CD4-positive, alpha-beta T cell treated with Interleukin-17A for 4 hours (primary cell): ENCODE measurements around the gene TDP1.
A peak's percentile ranks its signal among the peaks of the same experiment; 100 is the strongest.
"Not testable (repeated sequence)": the region's sequence is repeated elsewhere in the genome, so short reads cannot be mapped to it uniquely, and the experiment has no call there.

Experiments
- DNase-seq: peaks from one replicate; pipeline ENCODE4 v3.0.0-alpha.2; 2020; ENCODE audit warnings: mixed read lengths

TDP1 gene

DNA sequence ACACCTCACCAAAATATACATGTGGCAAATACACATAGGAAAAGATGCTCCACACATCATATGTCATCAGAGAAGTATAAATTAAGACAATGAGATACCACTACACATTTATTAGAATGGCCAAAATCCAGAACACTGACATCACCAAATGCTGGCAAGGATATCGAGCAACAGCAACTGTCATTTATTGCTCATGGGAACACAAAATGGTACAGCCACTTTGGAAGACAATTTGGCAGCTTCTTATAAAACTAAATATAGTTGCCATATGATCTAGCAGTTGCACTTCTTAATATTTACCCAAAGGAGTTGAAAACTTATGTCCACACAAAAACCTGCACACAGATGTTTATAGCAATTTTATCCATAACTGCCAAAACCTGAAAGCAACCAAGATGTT lies 99.1 kb downstream of the TDP1 start:
- no peak for DNase-seq

GRCh38 chr14:90056826-90057225 lies 101.1 kb downstream of the TDP1 start:
- DNase-seq: no peak

DNA sequence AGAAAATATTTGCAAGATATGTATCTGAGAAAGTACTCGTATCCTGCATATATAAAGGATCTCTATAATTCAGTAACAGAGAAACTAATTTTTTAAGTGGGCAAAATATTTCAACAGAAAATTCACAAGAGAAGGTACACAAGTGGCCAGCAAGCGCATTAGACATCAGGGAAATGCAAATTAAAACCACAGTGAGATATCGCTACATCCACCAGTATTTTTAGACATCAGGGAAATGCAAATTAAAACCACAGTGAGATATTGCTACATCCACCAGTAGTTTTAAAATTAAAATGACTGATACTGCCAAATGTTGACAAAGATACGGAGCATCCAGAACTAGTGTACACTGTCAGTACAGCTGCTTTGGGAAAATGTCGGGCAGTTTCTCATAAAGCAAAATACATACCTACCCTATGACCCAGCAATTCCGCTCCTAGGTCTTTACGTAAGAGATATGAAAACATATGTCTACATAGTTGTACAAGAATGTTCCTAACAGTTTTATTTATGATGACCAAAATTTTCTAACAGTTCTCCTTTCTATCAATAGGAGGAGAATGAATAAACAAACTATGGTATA lies 103.2 kb downstream of the TDP1 start:
- DNase-seq: no peak

DNA sequence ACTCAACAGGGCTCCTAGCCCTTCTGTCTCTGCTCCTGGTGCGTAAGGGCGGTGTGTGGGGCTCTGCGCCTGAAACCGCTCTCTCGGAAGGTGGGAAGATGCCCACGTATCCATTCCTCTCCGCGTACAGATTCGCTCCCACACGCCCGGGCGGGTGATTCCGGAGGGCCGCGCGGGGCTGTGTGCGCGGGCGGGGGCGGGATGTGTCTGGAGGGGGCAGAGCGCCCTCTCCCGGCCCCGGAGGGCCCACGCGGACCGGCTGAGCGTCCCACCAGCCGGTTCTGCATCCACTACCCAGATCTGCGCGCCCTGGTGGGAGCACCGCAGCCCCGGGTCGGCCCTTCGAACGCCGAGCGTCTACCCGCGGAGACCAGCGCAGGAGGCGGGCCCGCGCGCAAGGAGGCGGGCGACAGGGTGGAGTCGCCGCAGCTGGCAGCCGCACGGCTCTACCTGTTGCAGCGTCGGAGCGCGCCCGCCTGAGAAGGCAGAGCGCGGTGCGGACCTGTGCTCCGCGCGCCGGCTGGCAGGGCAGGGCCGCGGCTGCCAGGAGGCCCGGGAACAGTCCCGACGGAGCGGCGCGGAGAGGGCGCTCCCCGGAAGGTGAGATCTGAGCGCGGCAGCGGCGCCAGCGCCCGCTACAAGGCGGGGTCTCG lies 104.7 kb downstream of the TDP1 start:
- peak; percentile 47 for DNase-seq

GRCh38 chr14:90060965-90061684 lies 105.4 kb downstream of the TDP1 start:
- DNase-seq: no peak

- DNase-seq: no peak
Measured at GRCh38 chr14:90061685-90062126, 106.0 kb downstream of the TDP1 start, which contains the start of gene KCNK13. Gene KCNK13, plus strand, starts transcription at chr14:90061994. Its CDS starts 212 bp downstream, at chr14:90062206.

GRCh38 chr14:90062127-90062794 lies 106.5 kb downstream of the TDP1 start:
- no peak for DNase-seq

DNA sequence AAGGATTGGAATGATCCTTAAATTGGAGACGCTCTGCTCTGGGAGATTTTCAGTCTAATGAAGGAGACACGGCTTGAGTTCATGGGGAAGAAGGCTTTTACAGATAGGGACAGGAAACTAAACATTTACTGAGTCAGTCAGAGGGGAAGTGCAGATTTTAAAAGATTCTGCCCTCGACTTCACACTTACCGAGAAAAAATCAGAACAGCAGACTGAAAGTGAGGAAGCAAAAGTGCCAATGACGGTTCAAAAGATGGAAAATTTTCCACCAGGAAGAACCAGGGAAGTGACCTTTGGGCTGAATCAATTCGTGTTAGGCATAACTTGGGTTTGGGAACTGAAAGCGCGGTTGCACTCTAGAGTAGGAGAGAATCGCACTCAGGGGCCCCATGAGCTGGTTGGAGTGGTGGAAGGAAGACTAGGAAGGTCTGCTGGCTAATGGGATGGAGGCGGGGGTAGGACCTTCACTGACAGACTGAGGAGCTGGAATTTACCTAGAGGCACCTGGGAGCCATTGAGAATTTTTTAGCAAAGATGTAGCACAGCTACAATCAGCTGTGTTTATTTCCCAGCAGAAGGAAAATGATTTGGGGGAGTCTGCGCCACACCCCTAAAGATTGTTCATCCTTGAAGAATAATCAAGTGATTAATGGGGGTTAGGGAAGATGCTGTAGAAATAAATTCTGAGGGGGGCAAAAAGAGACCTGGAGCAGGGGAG lies 107.3 kb downstream of the TDP1 start:
- no peak for DNase-seq

- DNase-seq: no peak
Measured at GRCh38 chr14:90072350-90072749, 116.6 kb downstream of the TDP1 start.

DNA sequence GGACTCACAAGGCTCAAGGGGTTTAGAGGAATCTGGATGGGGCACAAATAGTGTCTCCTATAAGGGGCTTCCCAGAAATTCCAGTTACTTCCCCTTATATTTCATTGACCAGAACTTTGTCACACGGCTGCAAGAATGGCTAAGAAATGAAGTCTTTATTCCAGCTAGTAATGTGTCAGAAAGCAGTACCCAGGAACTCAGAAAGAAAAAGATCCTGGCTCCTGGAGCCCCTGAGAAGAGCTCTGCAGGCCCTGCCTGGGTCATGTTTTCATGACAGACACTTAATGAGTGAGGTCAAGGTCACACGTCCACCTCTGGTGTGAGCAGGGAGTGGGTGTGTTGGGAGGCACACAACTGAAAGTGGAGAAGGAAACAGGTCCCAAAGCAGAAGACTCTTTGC lies 123.8 kb downstream of the TDP1 start:
- DNase-seq: no peak

DNA sequence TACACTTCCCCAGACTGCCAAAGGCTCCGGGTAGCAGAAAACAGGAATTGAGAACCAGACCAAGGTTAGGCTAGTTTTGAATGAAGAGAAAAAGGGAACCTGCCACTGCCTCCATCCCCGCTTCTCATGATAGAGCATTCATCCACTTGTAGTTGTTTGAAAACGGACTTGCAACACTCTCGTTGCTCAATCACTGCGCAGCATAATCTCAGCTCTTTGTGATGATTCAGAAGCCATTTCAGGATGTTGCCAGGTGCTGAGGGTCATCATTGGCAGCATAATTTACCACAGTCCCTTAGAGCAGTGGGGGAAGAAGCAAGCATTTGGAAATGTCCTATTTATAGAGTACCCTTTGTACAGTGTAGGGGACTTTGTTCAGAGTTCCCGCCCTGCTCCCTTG lies 131.7 kb downstream of the TDP1 start:
- no peak for DNase-seq

DNA sequence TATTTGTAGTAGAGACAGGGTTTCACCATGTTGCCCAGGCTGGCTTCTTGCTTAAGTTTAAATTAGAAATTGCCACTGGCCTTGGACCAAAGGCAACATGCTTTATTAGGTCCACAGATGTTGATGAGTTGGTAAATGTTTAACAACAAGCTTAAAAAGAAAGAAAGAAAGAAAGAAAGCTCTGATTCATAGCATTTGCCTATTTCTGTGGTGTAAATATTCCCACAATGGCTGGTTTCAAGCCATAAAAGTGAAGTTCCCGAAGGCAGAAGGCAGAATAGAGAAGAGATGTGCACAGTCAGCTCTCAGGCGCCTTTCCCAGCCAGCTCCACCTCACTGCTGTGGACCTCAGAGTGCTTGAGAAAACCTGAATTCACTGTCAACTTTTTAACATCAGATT lies 132.4 kb downstream of the TDP1 start:
- DNase-seq: no peak

DNA sequence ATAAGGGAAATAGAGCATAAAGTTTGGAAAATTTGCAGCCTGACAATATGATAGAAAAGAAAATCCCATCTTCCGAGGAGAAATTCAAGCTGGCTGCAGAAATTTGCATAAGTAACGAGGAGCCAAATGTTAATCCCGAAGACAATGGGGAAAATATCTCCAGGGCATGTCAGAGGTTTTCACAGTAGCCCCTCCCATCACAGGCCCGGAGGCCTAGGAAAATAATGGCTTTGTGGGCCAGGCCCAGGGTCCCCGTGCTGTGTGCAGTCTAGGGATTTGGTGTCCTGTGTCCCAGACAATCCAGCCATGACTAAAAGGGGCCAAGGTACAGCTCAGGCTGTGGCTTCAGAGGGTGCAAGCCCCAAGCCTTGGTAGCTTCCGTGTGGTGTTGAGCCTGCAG lies 133.8 kb downstream of the TDP1 start:
- DNase-seq: not testable (repeated sequence)

- no peak for DNase-seq
Measured at GRCh38 chr14:90091393-90091792, 135.7 kb downstream of the TDP1 start.

- DNase-seq: no peak
Measured at GRCh38 chr14:90093942-90094595, 138.3 kb downstream of the TDP1 start.
